ENCODE data around the gene COL21A1. TPM values are rescaled to one million over a fixed set of nuclear protein-coding genes. Genes with fewer than 3 reads are reported as not detected.

COL21A1 gene
- total and polyA plus RNA-seq, 3 experiments from 2014 or later, result not detected

DNA sequence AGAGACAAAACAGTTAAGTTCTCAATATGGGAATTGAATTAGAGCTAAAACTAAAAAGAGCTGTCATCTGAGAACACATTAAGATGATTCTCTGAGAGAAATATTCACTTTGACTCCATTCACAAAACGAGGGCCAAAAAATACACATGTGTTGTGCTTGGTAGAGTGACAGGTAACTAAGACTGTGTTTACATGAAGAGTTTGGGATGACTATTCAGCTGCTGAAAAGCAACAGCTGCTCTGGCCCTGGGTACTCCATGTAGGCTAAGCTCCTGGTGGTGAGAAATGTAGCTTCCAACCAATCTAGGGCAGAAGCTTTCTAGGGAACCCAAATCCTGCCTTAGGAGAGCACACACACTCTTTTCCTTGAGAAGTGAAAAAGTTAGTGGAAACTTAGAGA is 184.5 kb downstream of the COL21A1 start:
- Histone ChIP-seq H3K27me3 (ENCODE audit: insufficient read depth, low read length, poor library complexity, severe bottlenecking) (no peaks in the 10 kb centered on the region), H3K36me3 (ENCODE audit: insufficient read depth, low read length) (no peaks in the 10 kb centered on the region), H3K27ac (ENCODE audit: low read depth, low read length) (no peak overlapping the region), H3K4me3 (ENCODE audit: low read length) (no peak overlapping the region), H3K4me1 (ENCODE audit: insufficient read depth, low read length) (no peaks in the 10 kb centered on the region), H3K9me3 (ENCODE audit: low read length) (no peaks in the 10 kb centered on the region)
- no peak overlapping the region for H3K4me3 Mint-ChIP-seq
- POLR2A ChIA-PET, result no interaction called here
- H3K27me3 Mint-ChIP-seq, result no peaks in the 10 kb centered on the region
- H3K27ac Mint-ChIP-seq, result no peak overlapping the region
- no peaks in the 10 kb centered on the region for H3K4me1 Mint-ChIP-seq
- H3K9me3 Mint-ChIP-seq, result peaks cover 0 to 10% (median 7%) of the 10 kb centered on the region in 5 donors
- no peak for DNase-seq
- CTCF ChIA-PET, result no interaction called here
- no peaks in the 10 kb centered on the region for H3K36me3 Mint-ChIP-seq

DNA sequence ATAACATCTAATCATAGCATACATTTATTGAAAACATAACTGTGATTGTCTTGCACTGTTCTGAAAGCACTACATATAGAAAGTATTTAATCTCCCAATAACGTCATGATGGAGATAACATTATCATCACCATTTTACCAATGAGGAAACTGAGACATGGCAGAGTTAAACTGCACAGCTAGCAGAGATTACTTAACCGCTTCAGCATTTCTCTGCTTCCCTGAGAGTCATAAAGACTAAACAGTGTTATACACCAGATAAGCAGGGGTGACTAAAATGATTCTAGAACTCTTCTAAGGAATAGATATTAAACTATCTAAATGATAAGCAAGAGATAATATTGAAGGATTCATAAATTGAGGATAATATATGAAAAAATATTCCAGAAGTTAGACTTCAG is 188.7 kb downstream of the COL21A1 start:
- Mint-ChIP-seq H3K4me3 (no peak overlapping the region), H3K36me3 (no peaks in the 10 kb centered on the region), H3K27ac (no peak overlapping the region), H3K9me3 (peaks cover 4 to 10% (median 8%) of the 10 kb centered on the region in 5 donors), H3K27me3 (no peaks in the 10 kb centered on the region), H3K4me1 (no peaks in the 10 kb centered on the region)
- Histone ChIP-seq H3K9me3 (ENCODE audit: low read length) (no peaks in the 10 kb centered on the region), H3K4me3 (ENCODE audit: low read length) (no peak overlapping the region), H3K4me1 (ENCODE audit: insufficient read depth, low read length) (no peaks in the 10 kb centered on the region), H3K36me3 (ENCODE audit: insufficient read depth, low read length) (no peaks in the 10 kb centered on the region), H3K27ac (ENCODE audit: low read depth, low read length) (no peak overlapping the region), H3K27me3 (ENCODE audit: insufficient read depth, low read length, poor library complexity, severe bottlenecking) (no peaks in the 10 kb centered on the region)
- ChIA-PET CTCF (no interaction called here), POLR2A (no interaction called here)
- no peak for DNase-seq

DNA sequence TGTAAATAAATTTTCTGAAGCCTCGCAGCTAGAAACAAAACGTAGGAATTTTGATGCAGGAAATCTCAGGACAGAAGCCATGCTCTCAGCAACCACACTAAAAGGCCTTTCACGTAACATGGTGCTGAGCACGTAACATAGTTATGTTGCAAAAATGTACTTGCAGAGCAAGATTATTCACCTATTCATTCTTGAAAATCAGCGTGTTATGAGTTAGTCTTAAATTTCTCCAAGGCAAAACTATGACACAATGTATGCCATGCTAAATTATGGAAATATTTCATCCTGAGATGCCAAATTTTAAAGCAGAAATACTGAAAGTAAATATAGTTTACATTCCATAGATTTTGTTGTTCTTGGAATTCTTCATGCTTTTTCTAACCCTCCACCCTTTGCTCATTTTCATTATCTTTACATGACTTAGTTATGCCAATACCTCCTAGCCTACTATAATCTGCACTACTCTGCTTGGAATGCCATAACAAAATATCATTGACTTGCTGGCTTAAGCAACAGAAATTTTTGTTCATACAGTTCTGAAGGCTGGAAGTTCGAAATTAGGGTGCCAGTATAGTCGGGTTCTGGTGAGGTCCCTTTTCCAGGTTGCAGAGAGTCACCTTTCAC is 192.2 kb downstream of the COL21A1 start:
- no peak overlapping the region for H3K27ac Mint-ChIP-seq
- H3K27me3 ChIP-seq (ENCODE audit: insufficient read depth, low read length, poor library complexity, severe bottlenecking), result no peaks in the 10 kb centered on the region
- no peak overlapping the region for H3K27ac ChIP-seq (ENCODE audit: low read depth, low read length)
- CTCF ChIA-PET, result no interaction called here
- POLR2A ChIA-PET, result no interaction called here
- no peak overlapping the region for H3K4me3 ChIP-seq (ENCODE audit: low read length)
- no peaks in the 10 kb centered on the region for H3K4me1 Mint-ChIP-seq
- H3K27me3 Mint-ChIP-seq, result no peaks in the 10 kb centered on the region
- no peaks in the 10 kb centered on the region for H3K36me3 ChIP-seq (ENCODE audit: insufficient read depth, low read length)
- no peak for DNase-seq
- no peaks in the 10 kb centered on the region for H3K36me3 Mint-ChIP-seq
- peaks cover 7 to 15% (median 14%) of the 10 kb centered on the region in 5 donors for H3K9me3 Mint-ChIP-seq
- H3K4me1 ChIP-seq (ENCODE audit: insufficient read depth, low read length), result no peaks in the 10 kb centered on the region
- no peak overlapping the region for H3K4me3 Mint-ChIP-seq
- H3K9me3 ChIP-seq (ENCODE audit: low read length), result no peaks in the 10 kb centered on the region

DNA sequence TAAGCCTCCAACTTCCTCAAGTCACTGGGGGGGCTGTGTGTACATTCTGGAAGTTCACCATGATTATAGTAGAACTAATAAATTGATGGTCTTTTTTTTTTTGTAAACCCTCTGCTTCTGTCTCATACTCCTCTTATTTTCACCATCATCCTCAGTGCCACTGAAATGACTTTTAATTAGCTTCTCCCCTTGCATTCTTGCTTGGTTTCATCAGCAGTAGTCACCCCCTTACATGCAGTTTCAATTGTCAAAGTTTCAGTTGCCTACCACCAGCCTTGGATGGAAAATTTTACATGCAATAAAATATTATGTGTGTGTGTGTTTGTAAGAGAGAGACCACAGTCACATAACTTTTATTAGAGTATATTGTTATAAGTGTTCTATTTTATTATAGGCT is 196.2 kb downstream of the COL21A1 start:
- H3K4me3 ChIP-seq (ENCODE audit: low read length), result no peak overlapping the region
- no peaks in the 10 kb centered on the region for H3K27me3 ChIP-seq (ENCODE audit: insufficient read depth, low read length, poor library complexity, severe bottlenecking)
- H3K4me3 Mint-ChIP-seq, result no peak overlapping the region
- H3K27ac ChIP-seq (ENCODE audit: low read depth, low read length), result no peak overlapping the region
- no peaks in the 10 kb centered on the region for H3K36me3 ChIP-seq (ENCODE audit: insufficient read depth, low read length)
- H3K9me3 ChIP-seq (ENCODE audit: low read length), result no peaks in the 10 kb centered on the region
- no peak overlapping the region for H3K27ac Mint-ChIP-seq
- no peaks in the 10 kb centered on the region for H3K27me3 Mint-ChIP-seq
- H3K4me1 Mint-ChIP-seq, result no peaks in the 10 kb centered on the region
- H3K9me3 Mint-ChIP-seq, result peaks cover 7 to 23% (median 14%) of the 10 kb centered on the region in 5 donors
- ChIA-PET POLR2A (no interaction called here), CTCF (no interaction called here)
- H3K36me3 Mint-ChIP-seq, result no peaks in the 10 kb centered on the region
- DNase-seq, result no peak
- H3K4me1 ChIP-seq (ENCODE audit: insufficient read depth, low read length), result no peaks in the 10 kb centered on the region

DNA sequence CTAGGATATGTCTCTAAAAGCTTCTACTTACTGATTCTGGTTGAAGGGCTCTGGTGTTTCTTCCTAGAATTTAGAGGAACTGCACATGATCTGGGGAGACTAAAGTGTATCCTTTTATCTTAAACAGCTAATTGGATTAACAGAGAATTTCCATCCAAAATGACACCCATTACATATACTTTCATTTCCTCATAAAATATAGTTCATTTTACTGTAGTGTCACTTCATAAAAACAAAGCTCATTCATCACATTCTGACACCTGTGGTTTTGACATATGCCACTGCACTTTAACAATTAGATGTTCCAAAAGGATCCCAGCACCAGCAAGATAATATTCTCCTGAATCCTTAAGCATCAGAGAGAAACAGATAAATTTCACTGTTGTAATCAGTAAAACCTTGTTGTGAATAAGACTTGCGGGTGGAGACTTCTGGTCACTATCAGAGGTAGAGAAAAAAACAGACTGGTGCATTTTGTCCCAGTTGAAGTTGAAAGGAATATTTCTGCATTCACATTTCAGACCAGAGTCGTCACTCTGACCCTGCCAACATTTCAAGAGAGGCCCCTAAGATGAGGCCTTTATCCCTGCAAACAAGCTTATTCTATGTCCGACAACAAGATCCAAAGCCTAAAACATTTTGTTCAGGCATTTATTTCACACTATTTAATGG is 196.7 kb downstream of the COL21A1 start:
- no peaks in the 10 kb centered on the region for H3K4me1 ChIP-seq (ENCODE audit: insufficient read depth, low read length)
- H3K4me3 Mint-ChIP-seq, result no peak overlapping the region
- ChIA-PET POLR2A (no interaction called here), CTCF (no interaction called here)
- H3K4me1 Mint-ChIP-seq, result no peaks in the 10 kb centered on the region
- no peaks in the 10 kb centered on the region for H3K36me3 Mint-ChIP-seq
- no peak overlapping the region for H3K4me3 ChIP-seq (ENCODE audit: low read length)
- no peaks in the 10 kb centered on the region for H3K36me3 ChIP-seq (ENCODE audit: insufficient read depth, low read length)
- no peaks in the 10 kb centered on the region for H3K27me3 ChIP-seq (ENCODE audit: insufficient read depth, low read length, poor library complexity, severe bottlenecking)
- H3K27ac ChIP-seq (ENCODE audit: low read depth, low read length), result no peak overlapping the region
- H3K27ac Mint-ChIP-seq, result peak overlapping the region in 1 of 8 donors; percentile 28
- H3K9me3 ChIP-seq (ENCODE audit: low read length), result no peaks in the 10 kb centered on the region
- H3K27me3 Mint-ChIP-seq, result no peaks in the 10 kb centered on the region
- DNase-seq, result no peak
- H3K9me3 Mint-ChIP-seq, result peaks cover 7 to 25% (median 14%) of the 10 kb centered on the region in 5 donors

DNA sequence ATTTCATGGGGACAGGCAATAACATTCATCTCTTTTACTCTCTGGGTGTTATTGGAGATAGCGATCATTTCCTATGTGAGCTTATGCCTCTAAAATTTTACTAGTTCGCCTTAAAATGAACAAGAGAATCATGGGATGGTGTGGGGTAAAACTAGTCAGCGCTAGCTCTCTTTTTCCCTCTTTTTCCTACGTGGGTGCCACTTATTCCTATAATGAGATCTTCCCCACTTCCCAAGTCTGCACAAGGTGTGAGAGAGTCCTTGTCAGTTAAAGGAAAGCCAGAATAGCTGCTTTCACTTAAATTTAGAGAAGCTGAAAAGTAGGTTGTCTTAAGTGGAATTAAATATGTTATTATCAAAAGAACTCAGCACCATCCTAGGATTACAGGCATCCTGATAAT is 198.8 kb downstream of the COL21A1 start:
- H3K36me3 Mint-ChIP-seq, result no peaks in the 10 kb centered on the region
- Histone ChIP-seq H3K27me3 (ENCODE audit: insufficient read depth, low read length, poor library complexity, severe bottlenecking) (no peaks in the 10 kb centered on the region), H3K4me1 (ENCODE audit: insufficient read depth, low read length) (no peaks in the 10 kb centered on the region), H3K27ac (ENCODE audit: low read depth, low read length) (no peak overlapping the region), H3K36me3 (ENCODE audit: insufficient read depth, low read length) (no peaks in the 10 kb centered on the region), H3K9me3 (ENCODE audit: low read length) (no peaks in the 10 kb centered on the region), H3K4me3 (ENCODE audit: low read length) (no peak overlapping the region)
- no peak overlapping the region for H3K4me3 Mint-ChIP-seq
- no peaks in the 10 kb centered on the region for H3K27me3 Mint-ChIP-seq
- no peaks in the 10 kb centered on the region for H3K4me1 Mint-ChIP-seq
- DNase-seq, result no peak
- ChIA-PET CTCF (no interaction called here), POLR2A (no interaction called here)
- H3K27ac Mint-ChIP-seq, result peak overlapping the region in 1 of 8 donors; percentile 15
- peaks cover 7 to 30% (median 14%) of the 10 kb centered on the region in 5 donors for H3K9me3 Mint-ChIP-seq

DNA sequence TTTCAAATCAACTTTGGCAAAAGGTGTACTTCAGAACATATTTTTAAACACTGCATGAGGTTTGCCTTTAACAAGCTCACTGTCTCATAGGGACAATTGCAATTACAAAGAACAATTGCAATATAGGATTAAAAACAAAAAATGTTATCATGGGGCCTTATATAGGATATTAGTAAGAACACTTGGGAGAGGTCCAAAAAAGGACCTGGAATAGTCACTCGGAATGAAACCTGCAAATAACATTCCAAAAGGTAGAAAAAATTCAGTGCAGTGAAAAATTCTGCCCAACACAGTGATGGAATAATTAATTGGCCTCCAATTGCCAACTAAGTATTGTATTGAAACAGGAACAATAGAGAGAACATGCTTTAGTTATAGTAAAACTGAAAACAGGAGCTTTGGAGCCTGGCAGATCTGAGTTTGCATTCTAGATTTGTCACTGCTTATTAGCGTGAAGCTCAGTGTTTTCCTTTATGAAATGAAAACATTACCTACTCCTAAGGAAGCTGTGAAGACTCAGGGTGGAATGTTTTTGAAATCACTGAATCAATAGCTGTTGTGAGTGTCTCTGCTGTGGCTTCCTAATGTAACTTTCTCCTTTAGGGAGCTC is 199.3 kb downstream of the COL21A1 start:
- Mint-ChIP-seq H3K27me3 (no peaks in the 10 kb centered on the region), H3K4me1 (no peaks in the 10 kb centered on the region)

DNA sequence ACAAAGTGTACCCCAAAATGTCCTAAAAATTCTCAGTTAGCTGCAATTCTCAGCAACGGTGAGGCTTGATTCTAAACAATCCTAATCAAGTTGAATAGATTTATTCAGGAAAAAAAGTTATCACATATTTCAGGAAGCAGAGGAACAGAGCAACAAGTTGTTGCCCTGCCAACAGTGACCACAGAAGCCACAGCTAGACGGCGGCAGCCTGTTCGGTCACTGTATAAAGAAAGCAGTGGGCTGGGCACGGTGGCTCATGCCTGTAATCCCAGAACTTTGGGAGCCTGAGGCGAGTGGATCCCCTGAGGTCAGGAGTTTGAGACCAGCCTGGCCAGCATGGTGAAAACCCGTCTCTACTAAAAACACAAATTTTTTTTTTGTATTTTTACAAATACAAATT is 200.8 kb downstream of the COL21A1 start:
- Histone ChIP-seq H3K4me3 (ENCODE audit: low read length) (no peak overlapping the region), H3K4me1 (ENCODE audit: insufficient read depth, low read length) (no peaks in the 10 kb centered on the region), H3K36me3 (ENCODE audit: insufficient read depth, low read length) (no peaks in the 10 kb centered on the region), H3K27me3 (ENCODE audit: insufficient read depth, low read length, poor library complexity, severe bottlenecking) (no peaks in the 10 kb centered on the region), H3K9me3 (ENCODE audit: low read length) (no peaks in the 10 kb centered on the region), H3K27ac (ENCODE audit: low read depth, low read length) (no peak overlapping the region)
- Mint-ChIP-seq H3K36me3 (no peaks in the 10 kb centered on the region), H3K4me1 (no peaks in the 10 kb centered on the region), H3K9me3 (peaks cover 2 to 36% (median 9%) of the 10 kb centered on the region in 5 donors), H3K27ac (no peak overlapping the region), H3K4me3 (no peak overlapping the region), H3K27me3 (no peaks in the 10 kb centered on the region)
- no peak for DNase-seq
- POLR2A ChIA-PET, result no interaction called here
- CTCF ChIA-PET, result no interaction called here

More for the DNA sequence above, 199.3 kb downstream of the COL21A1 start:
- Histone ChIP-seq H3K4me1 (ENCODE audit: insufficient read depth, low read length) (no peaks in the 10 kb centered on the region), H3K9me3 (ENCODE audit: low read length) (no peaks in the 10 kb centered on the region), H3K27ac (ENCODE audit: low read depth, low read length) (no peak overlapping the region), H3K4me3 (ENCODE audit: low read length) (no peak overlapping the region), H3K36me3 (ENCODE audit: insufficient read depth, low read length) (no peaks in the 10 kb centered on the region), H3K27me3 (ENCODE audit: insufficient read depth, low read length, poor library complexity, severe bottlenecking) (no peaks in the 10 kb centered on the region)
- no peak for DNase-seq
- no peaks in the 10 kb centered on the region for H3K36me3 Mint-ChIP-seq
- peaks cover 5 to 30% (median 10%) of the 10 kb centered on the region in 5 donors for H3K9me3 Mint-ChIP-seq
- H3K4me3 Mint-ChIP-seq, result no peak overlapping the region
- no peak overlapping the region for H3K27ac Mint-ChIP-seq
- POLR2A ChIA-PET, result no interaction called here
- CTCF ChIA-PET, result no interaction called here
